GM06990 (cell line): ENCODE data around the gene ST6GALNAC2.

Source experiments
- DNase-seq: peaks from one replicate; pipeline ENCODE4 v3.0.0-alpha.2; 2011; ENCODE audit not compliant: insufficient read length; ENCODE audit errors: extremely low read depth
- H3K27me3 ChIP-seq: replicated peaks from 2 replicates; pipeline ENCODE4 v1.6.0; 2011; ENCODE audit warnings: low read length; ENCODE audit not compliant: control insufficient read depth, insufficient read depth
- H3K36me3 ChIP-seq: 2 replicates; pipeline ENCODE4 v1.5.1; 2011; ENCODE audit warnings: low read length; ENCODE audit not compliant: control insufficient read depth, insufficient read depth
- H3K4me3 ChIP-seq: replicated peaks from 2 replicates; pipeline ENCODE4 v1.5.1; 2011; ENCODE audit warnings: low read depth, mild to moderate bottlenecking, control low read depth, low read length
- CTCF ChIP-seq: IDR thresholded peaks from 2 replicates; pipeline ENCODE4 v1.5.1; 2011; ENCODE audit warnings: low read length, control low read depth, mild to moderate bottlenecking, inconsistent platforms; ENCODE audit not compliant: insufficient read depth, poor library complexity, severe bottlenecking

ST6GALNAC2 gene

GRCh38 chr17:76627510-76627909, 41.9 kb upstream of the ST6GALNAC2 start:
- no peaks in the 10 kb centered on the region for H3K36me3 ChIP-seq
- no peak overlapping the region for H3K4me3 ChIP-seq
- H3K27me3 ChIP-seq, result no peaks in the 10 kb centered on the region; the same call in none of the 2 replicates
- no peak for DNase-seq
- TF ChIP-seq CTCF, result no peak

GRCh38 chr17:76626442-76626841, 40.8 kb upstream of the ST6GALNAC2 start:
- DNase-seq, result no peak
- TF ChIP-seq CTCF, result no peak
- Histone ChIP-seq H3K36me3 (no peaks in the 10 kb centered on the region), H3K27me3 (no peaks in the 10 kb centered on the region; the same call in 1 of the 2 replicates), H3K4me3 (no peak overlapping the region)

- no peaks in the 10 kb centered on the region; the same call in 1 of the 2 replicates for H3K27me3 ChIP-seq
- TF ChIP-seq CTCF, result no peak
- no peaks in the 10 kb centered on the region for H3K36me3 ChIP-seq
- no peak overlapping the region for H3K4me3 ChIP-seq
- DNase-seq, result no peak
Measured at GRCh38 chr17:76625496-76625895, 39.8 kb upstream of the ST6GALNAC2 start.

GRCh38 chr17:76623271-76624146, 37.8 kb upstream of the ST6GALNAC2 start:
- peak; percentile 93 for TF ChIP-seq CTCF
- Histone ChIP-seq H3K4me3 (no peak overlapping the region), H3K27me3 (no peaks in the 10 kb centered on the region; the same call in 1 of the 2 replicates), H3K36me3 (no peaks in the 10 kb centered on the region)
- DNase-seq, result peak; percentile 73

GRCh38 chr17:76617838-76618237, 32.2 kb upstream of the ST6GALNAC2 start:
- DNase-seq, result no peak
- no peaks in the 10 kb centered on the region for H3K36me3 ChIP-seq
- no peak for TF ChIP-seq CTCF
- H3K4me3 ChIP-seq, result no peak overlapping the region
- H3K27me3 ChIP-seq, result no peaks in the 10 kb centered on the region
